K562 (cell line): Measurements from ENCODE around the gene IL6R. TPM values are rescaled to one million over a fixed set of nuclear protein-coding genes. Genes with fewer than 3 reads are reported as not detected.
A peak's percentile ranks its signal among the peaks of the same experiment; 100 is the strongest.

Experiments used
- BDP1 ChIP-seq: IDR thresholded peaks from 3 replicates; pipeline ENCODE4 v1.6.1; 2011; ENCODE audit not compliant: insufficient read length, insufficient read depth
- FIP1L1 ChIP-seq: fragments of 200-400 bp; formaldehyde crosslinking; IDR thresholded peaks from 2 replicates; pipeline ENCODE4 v1.6.1; 2018; ENCODE audit warnings: mild to moderate bottlenecking, low read depth, low read length; ENCODE audit not compliant: poor library complexity, severe bottlenecking
- HLTF ChIP-seq: fragments of 450-650 bp; IDR thresholded peaks from 2 replicates; pipeline ENCODE4 v1.6.1; 2016
- HSF4 ChIP-seq: fragments of 250-450 bp; sonication (Bioruptor Pico); IDR thresholded peaks from 2 replicates; pipeline ENCODE4 v2.1.2; 2022; ENCODE audit warnings: mild to moderate bottlenecking, moderate library complexity, borderline replicate concordance
- MCM3 ChIP-seq: fragments of 450-650 bp; IDR thresholded peaks from 2 replicates; pipeline ENCODE4 v1.6.1; 2016
- NR4A1 ChIP-seq, 2 experiments: fragments of 250-450 bp in 1 of 2; fragments of 450-650 bp in 1 of 2; sonication (Bioruptor Pico) in 1 of 2; IDR thresholded peaks; 2 replicates each; pipeline versions ENCODE4 v1.4.0 to v1.6.1; 2016 to 2020; ENCODE audit warnings: mild to moderate bottlenecking in 2 of 2, missing compliant biosample characterization in 1 of 2, missing genetic modification characterization in 1 of 2, moderate library complexity in 1 of 2
- PBX2 ChIP-seq, 2 experiments: IDR thresholded peaks in 1 of 2; conservative IDR thresholded peaks in 1 of 2; 2 replicates each; pipeline ENCODE4 v1.6.1; 2016; ENCODE audit warnings: low read depth in 2 of 2, mild to moderate bottlenecking in 1 of 2, missing compliant biosample characterization in 1 of 2, missing genetic modification characterization in 1 of 2, moderate library complexity in 1 of 2
- PHTF2 ChIP-seq: fragments of 250-450 bp; sonication (Bioruptor Pico); IDR thresholded peaks from 2 replicates; pipeline ENCODE4 v1.5.0; 2021; ENCODE audit warnings: mild to moderate bottlenecking
- SAFB2 ChIP-seq: fragments of 200-400 bp; formaldehyde crosslinking; IDR thresholded peaks from 2 replicates; pipeline ENCODE4 v1.6.1; 2018; ENCODE audit warnings: borderline replicate concordance, low read length, low read depth, moderate library complexity; ENCODE audit not compliant: severe bottlenecking
- ZNF57 ChIP-seq: fragments of 450-650 bp; formaldehyde crosslinking; IDR thresholded peaks from 2 replicates; pipeline ENCODE4 v1.4.0; 2020; ENCODE audit warnings: mild to moderate bottlenecking, moderate library complexity
- polyA plus RNA-seq, 8 experiments: library from polyadenylated mRNA; depleted of rRNA in 4 of 8; stranded (reverse) in 5 of 8; unstranded in 3 of 8; fragments of >200 nt; fragmentation: Nextera tagmentation in 2 of 8; fragmentation: Illumina TruSeq in 1 of 8; extraction: Ambion mirVana in 2 of 8; extraction: Trizol in 1 of 8; gene quantifications; 2 replicates each; pipeline versions ENCODE4 v1.2.1 to v1.2.3, GENCODE V29; 2011 to 2014; ENCODE audit warnings: inconsistent platforms in 1 of 8, missing spikeins in 1 of 8
- total RNA-seq, 7 experiments: library from RNA; depleted of rRNA in 6 of 7; stranded (reverse); fragments of >200 nt in 6 of 7; fragmentation: Illumina TruSeq in 2 of 7; extraction: Trizol in 2 of 7; gene quantifications; 2 replicates each; pipeline versions ENCODE4 v1.2.1 to v1.2.3, GENCODE V29; 2011 to 2021; ENCODE audit warnings: low replicate concordance in 1 of 7
- TF ChIP-seq, protein P1 (sequence below): sonication (generic); formaldehyde crosslinking; IDR thresholded peaks from 2 replicates; pipeline ENCODE4 v1.8.1; 2023; ENCODE audit warnings: mild to moderate bottlenecking, missing genetic modification reagents
- TF ChIP-seq, protein P2 (sequence below): sonication (generic); formaldehyde crosslinking; IDR thresholded peaks from 2 replicates; pipeline ENCODE4 v1.8.1; 2023; ENCODE audit warnings: mild to moderate bottlenecking, missing genetic modification reagents, moderate library complexity
- TF ChIP-seq, protein P3 (sequence below): fragments of 250-450 bp; sonication (Bioruptor Pico); IDR thresholded peaks from 2 replicates; pipeline ENCODE4 v1.4.0; 2020; ENCODE audit warnings: mild to moderate bottlenecking, moderate library complexity, borderline replicate concordance
- TF ChIP-seq, protein P4 (sequence below), 3 experiments: fragments of 200-800 bp in 1 of 3; sonication (Bioruptor generic) in 1 of 3; sonication (generic) in 1 of 3; formaldehyde crosslinking in 1 of 3; IDR thresholded peaks; 2 replicates each; pipeline versions ENCODE4 v1.6.1 to v1.8.0; 2016 to 2022; ENCODE audit warnings: mild to moderate bottlenecking in 2 of 3, missing compliant biosample characterization in 2 of 3, missing genetic modification characterization in 2 of 3, missing genetic modification reagents in 1 of 3

The IL6R gene
- total and polyA plus RNA-seq, 9 of the 15 experiments (the other 6 are each of a cell fraction or from before 2014, with no cell fraction given), result 0.05 to 1.1 (median 0.11) TPM; not detected in 2

- TF ChIP-seq PBX2 (CRISPR knock-in tag; IDR thresholded peaks at IDR 0.05; ENCODE audit: low read depth) (no peak), PBX2 (tag; conservative IDR thresholded peaks at IDR 0.05; ENCODE audit: low read depth) (no peak), BDP1 (no peak), HLTF (peak; percentile 6; the same call in 1 of the 2 replicates), FIP1L1 (no peak), HSF4 (CRISPR knock-in tag) (no peak), NR4A1 (CRISPR knock-in tag; IDR thresholded peaks at IDR 0.05) (no peak), NR4A1 (tag; IDR thresholded peaks at IDR 0.05) (0 out of 2 replicates have a peak, but pooled peaks have one; percentile 46), MCM3 (no peak), PHTF2 (CRISPR knock-in tag) (no peak), SAFB2 (no peak), ZNF57 (CRISPR knock-in tag) (no peak)
- TF ChIP-seq, protein P1, sequence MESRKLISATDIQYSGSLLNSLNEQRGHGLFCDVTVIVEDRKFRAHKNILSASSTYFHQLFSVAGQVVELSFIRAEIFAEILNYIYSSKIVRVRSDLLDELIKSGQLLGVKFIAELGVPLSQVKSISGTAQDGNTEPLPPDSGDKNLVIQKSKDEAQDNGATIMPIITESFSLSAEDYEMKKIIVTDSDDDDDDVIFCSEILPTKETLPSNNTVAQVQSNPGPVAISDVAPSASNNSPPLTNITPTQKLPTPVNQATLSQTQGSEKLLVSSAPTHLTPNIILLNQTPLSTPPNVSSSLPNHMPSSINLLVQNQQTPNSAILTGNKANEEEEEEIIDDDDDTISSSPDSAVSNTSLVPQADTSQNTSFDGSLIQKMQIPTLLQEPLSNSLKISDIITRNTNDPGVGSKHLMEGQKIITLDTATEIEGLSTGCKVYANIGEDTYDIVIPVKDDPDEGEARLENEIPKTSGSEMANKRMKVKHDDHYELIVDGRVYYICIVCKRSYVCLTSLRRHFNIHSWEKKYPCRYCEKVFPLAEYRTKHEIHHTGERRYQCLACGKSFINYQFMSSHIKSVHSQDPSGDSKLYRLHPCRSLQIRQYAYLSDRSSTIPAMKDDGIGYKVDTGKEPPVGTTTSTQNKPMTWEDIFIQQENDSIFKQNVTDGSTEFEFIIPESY (CRISPR knock-in tag), result no peak
- TF ChIP-seq, protein P2, sequence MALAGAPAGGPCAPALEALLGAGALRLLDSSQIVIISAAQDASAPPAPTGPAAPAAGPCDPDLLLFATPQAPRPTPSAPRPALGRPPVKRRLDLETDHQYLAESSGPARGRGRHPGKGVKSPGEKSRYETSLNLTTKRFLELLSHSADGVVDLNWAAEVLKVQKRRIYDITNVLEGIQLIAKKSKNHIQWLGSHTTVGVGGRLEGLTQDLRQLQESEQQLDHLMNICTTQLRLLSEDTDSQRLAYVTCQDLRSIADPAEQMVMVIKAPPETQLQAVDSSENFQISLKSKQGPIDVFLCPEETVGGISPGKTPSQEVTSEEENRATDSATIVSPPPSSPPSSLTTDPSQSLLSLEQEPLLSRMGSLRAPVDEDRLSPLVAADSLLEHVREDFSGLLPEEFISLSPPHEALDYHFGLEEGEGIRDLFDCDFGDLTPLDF (CRISPR knock-in tag), result no peak
- TF ChIP-seq, protein P3, sequence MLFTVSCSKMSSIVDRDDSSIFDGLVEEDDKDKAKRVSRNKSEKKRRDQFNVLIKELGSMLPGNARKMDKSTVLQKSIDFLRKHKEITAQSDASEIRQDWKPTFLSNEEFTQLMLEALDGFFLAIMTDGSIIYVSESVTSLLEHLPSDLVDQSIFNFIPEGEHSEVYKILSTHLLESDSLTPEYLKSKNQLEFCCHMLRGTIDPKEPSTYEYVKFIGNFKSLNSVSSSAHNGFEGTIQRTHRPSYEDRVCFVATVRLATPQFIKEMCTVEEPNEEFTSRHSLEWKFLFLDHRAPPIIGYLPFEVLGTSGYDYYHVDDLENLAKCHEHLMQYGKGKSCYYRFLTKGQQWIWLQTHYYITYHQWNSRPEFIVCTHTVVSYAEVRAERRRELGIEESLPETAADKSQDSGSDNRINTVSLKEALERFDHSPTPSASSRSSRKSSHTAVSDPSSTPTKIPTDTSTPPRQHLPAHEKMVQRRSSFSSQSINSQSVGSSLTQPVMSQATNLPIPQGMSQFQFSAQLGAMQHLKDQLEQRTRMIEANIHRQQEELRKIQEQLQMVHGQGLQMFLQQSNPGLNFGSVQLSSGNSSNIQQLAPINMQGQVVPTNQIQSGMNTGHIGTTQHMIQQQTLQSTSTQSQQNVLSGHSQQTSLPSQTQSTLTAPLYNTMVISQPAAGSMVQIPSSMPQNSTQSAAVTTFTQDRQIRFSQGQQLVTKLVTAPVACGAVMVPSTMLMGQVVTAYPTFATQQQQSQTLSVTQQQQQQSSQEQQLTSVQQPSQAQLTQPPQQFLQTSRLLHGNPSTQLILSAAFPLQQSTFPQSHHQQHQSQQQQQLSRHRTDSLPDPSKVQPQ (CRISPR knock-in tag), result no peak
- TF ChIP-seq, protein P4, sequence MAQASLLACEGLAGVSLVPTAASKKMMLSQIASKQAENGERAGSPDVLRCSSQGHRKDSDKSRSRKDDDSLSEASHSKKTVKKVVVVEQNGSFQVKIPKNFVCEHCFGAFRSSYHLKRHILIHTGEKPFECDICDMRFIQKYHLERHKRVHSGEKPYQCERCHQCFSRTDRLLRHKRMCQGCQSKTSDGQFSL (CRISPR knock-in tag; IDR thresholded peaks at IDR 0.05), result no peak
- TF ChIP-seq, protein P4 (tag; IDR thresholded peaks at IDR 0.05), result no peak
Observed at GRCh38 chr1:154384650-154385489, 20.3 kb upstream of the IL6R start (continued).
